ENCODE measurements around the gene SLC12A7.
"Not testable (repeated sequence)": the region's sequence is repeated elsewhere in the genome, so short reads cannot be mapped to it uniquely, and the experiment has no call there.

The SLC12A7 gene

DNA sequence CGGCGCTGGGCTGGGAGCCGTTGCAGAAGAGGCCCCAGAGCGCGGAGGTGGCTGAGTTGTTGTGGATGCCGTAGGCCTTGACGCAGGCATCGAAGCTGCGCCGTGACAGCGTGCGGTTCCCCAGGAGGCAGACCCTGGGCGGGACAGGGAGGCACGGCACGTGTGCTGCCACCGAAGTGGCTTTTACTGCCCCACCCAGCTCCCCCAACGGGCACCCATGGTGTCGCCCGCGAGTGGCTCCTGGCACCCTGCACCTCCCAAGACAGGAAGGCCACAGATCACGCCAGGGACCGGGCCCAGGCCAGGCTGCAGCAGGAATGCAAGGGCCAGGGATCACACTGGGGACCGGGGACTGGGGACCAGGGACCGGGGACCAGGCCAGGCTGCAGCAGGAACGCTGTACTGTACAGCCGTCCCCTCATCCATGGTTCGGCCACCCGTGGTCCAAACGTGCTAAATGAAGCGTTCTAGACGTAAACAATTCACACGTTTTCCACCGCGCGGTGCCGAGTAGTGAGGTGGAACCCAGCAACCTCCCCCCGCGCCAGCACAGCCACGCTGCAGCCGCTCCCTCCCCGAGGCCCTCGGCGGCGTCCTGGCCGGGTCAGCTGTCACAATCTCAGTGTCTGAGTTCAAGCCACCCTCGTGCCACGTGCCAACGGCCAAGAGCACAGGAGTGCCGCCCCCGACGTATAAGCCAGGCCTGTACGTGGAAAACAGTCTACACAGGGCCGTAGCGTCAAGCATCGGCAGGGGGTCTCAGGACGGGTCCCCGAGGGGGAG is 27.8 kb downstream of the SLC12A7 start:
- TF ChIP-seq, protein P1, sequence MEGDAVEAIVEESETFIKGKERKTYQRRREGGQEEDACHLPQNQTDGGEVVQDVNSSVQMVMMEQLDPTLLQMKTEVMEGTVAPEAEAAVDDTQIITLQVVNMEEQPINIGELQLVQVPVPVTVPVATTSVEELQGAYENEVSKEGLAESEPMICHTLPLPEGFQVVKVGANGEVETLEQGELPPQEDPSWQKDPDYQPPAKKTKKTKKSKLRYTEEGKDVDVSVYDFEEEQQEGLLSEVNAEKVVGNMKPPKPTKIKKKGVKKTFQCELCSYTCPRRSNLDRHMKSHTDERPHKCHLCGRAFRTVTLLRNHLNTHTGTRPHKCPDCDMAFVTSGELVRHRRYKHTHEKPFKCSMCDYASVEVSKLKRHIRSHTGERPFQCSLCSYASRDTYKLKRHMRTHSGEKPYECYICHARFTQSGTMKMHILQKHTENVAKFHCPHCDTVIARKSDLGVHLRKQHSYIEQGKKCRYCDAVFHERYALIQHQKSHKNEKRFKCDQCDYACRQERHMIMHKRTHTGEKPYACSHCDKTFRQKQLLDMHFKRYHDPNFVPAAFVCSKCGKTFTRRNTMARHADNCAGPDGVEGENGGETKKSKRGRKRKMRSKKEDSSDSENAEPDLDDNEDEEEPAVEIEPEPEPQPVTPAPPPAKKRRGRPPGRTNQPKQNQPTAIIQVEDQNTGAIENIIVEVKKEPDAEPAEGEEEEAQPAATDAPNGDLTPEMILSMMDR (IDR thresholded peaks at IDR 0.05; ENCODE audit: insufficient read depth, low read depth, low read length, missing control alignments): no peak
- no peak for DNase-seq (ENCODE audit: low read depth)
- H3K4me3 ChIP-seq (ENCODE audit: low read length): no peak overlapping the region

DNA sequence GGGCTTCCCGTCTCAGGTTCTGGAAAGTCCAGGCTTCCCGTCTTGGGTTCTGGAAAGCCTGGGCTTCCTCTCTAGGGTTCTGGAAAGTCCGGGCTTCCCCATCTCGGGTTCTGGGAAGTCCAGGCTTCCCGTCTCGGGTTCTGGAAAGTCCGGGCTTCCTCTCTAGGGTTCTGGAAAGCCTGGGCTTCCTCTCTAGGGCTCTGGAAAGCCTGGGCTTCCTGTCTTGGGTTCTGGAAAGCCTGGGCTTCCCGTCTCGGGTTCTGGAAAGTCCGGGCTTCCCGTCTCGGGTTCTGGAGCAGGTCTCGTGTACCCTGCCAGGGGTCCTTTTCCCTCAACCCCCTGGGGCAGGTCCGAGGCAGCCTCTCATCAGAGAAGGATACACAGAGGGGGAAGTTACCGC is 28.8 kb downstream of the SLC12A7 start:
- not testable (repeated sequence) for DNase-seq (ENCODE audit: low read depth)

DNA sequence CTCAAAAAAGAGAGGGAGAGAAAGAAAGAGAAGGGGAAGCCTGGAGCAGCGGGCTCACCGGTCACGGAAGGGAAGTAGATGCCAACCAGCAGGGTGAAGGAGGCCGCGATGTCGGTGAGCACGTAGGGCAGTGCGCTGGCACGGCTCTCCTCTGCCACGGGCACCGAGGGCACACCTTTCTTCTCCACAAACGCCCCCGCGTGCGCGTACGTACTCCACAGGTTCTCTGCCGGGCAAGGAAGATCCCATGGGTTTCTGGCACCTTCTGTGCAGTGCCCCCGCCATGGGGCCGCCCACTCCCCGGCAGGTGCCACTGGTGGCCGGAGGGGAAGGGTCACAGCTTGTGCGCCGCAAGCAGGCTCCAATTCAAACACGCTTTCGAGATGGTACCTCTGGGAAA is 30.3 kb downstream of the SLC12A7 start:
- H3K4me3 ChIP-seq (ENCODE audit: low read length): no peak overlapping the region
- TF ChIP-seq, protein P1 (IDR thresholded peaks at IDR 0.05; ENCODE audit: insufficient read depth, low read depth, low read length, missing control alignments): no peak
- DNase-seq (ENCODE audit: low read depth): no peak

More for the DNA sequence above, 28.8 kb downstream of the SLC12A7 start:
- not testable (repeated sequence) for H3K4me3 ChIP-seq (ENCODE audit: low read length)

DNA sequence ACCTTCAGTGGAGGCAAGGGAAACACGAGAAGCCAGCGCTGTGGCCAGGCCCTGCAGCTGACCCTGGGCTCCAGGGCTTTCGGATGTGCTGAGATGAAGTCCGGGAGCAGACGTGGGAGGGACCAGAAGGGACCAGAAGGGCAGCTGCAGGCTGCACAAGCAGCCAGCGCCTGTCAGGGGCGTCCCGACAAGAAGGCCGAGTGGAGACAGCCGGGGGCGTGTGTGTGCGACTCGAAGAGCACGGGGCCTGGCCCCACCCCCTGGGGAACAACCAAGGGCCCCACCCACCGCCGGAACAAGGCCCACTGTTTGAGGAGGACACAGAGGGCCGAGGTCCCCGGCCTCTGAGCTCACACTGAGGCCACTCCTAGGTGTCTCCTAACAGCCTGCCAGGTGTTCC is 31.4 kb downstream of the SLC12A7 start:
- H3K4me3 ChIP-seq (ENCODE audit: low read length): no peak overlapping the region
- TF ChIP-seq, protein P1 (IDR thresholded peaks at IDR 0.05; ENCODE audit: insufficient read depth, low read depth, low read length, missing control alignments): no peak
- DNase-seq (ENCODE audit: low read depth): no peak

DNA sequence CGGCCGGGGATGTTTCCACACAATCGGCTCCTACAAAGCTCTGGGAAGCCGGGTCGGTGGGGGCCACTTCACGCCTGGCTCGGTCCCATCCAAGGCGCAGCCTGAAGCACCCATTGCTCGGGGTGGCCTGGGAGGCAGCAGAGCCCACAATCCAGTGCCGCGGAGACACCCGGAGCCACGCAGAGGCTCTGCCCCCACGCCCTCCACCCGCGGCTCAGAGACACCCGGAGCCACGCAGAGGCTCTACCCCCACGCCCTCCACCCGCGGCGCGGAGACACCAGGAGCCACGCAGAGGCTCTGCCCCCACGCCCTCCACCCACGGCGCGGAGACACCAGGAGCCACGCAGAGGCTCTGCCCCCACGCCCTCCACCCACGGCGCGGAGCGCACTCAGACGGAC is 31.9 kb downstream of the SLC12A7 start:
- DNase-seq (ENCODE audit: low read depth): no peak
- H3K4me3 ChIP-seq (ENCODE audit: low read length): no peak overlapping the region
- TF ChIP-seq, protein P1 (IDR thresholded peaks at IDR 0.05; ENCODE audit: insufficient read depth, low read depth, low read length, missing control alignments): no peak

DNA sequence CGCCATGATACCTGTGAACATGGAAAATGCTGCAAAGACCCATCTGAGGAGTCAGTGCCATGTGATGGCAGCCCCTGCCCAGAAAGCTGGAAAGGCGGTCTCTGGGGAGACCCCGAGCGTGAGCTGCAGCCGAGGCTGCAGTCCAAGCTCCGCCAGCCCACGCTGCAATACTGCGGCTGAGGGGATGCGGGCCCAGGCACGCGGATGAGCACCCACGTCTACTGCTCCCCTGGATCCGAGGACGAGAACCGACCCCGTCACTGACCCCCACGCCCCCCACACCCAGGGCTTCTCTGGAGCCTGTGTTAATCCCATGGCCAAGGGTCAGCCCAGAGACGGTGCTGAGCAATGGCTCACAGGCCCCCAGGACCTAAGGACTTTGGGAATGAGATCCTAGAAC is 32.4 kb downstream of the SLC12A7 start:
- TF ChIP-seq, protein P1 (IDR thresholded peaks at IDR 0.05; ENCODE audit: insufficient read depth, low read depth, low read length, missing control alignments): no peak
- DNase-seq (ENCODE audit: low read depth): no peak
- H3K4me3 ChIP-seq (ENCODE audit: low read length): no peak overlapping the region

DNA sequence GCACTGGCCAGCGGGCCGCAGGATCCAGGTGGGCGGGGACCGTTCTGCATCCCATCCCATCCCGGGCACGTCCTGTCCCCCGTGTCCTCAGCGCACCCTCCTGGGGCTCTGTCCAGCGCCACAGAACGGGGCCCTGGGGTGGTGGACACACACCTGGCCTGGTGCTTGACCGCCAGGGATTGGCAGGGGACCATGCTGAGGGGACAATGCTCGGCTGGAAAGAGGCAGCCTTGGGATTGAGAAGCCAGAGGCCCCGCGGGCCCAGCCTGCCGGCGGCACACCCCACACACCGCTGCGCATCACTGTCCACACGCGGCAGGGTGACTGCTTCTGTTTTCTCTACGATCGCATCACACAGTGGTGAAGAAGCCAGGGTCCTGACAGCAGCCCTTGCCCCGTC is 33.0 kb downstream of the SLC12A7 start:
- TF ChIP-seq, protein P1 (IDR thresholded peaks at IDR 0.05; ENCODE audit: insufficient read depth, low read depth, low read length, missing control alignments): no peak
- H3K4me3 ChIP-seq (ENCODE audit: low read length): no peak overlapping the region
- DNase-seq (ENCODE audit: low read depth): no peak
